DND-41 (cell line): ENCODE results near the gene PAPLN.

ENCODE experiments used
- ATAC-seq: fragments of 200-7000 bp; cut with Tn5 transposase; 3 replicates; pipeline ENCODE4 v1.9.1; 2021; ENCODE audit warnings: low read depth; ENCODE audit not compliant: insufficient read depth
- DNase-seq: peaks from one replicate; pipeline ENCODE4 v3.0.0-alpha.2; 2020
- H2AFZ ChIP-seq: 2 replicates; pipeline ENCODE4 v1.6.0; 2012; ENCODE audit warnings: low read depth, low read length
- H3K27ac ChIP-seq: 2 replicates; pipeline ENCODE4 v1.5.1; 2012; ENCODE audit warnings: low read length, inconsistent platforms
- H3K27me3 ChIP-seq: fragments of 200-600 bp; sonication (generic); 2 replicates; pipeline ENCODE4 v1.6.0; 2012; ENCODE audit warnings: low read length, mild to moderate bottlenecking, inconsistent platforms; ENCODE audit not compliant: insufficient read depth, poor library complexity
- H3K36me3 ChIP-seq: 2 replicates; pipeline ENCODE4 v1.5.1; 2012; ENCODE audit warnings: low read length, inconsistent platforms; ENCODE audit not compliant: insufficient read depth
- H3K4me1 ChIP-seq: 2 replicates; pipeline ENCODE4 v1.5.1; 2012; ENCODE audit warnings: mild to moderate bottlenecking, low read length; ENCODE audit not compliant: insufficient read depth
- H3K4me2 ChIP-seq: 2 replicates; pipeline ENCODE4 v1.6.0; 2012; ENCODE audit warnings: mild to moderate bottlenecking, moderate library complexity, low read length, inconsistent platforms; ENCODE audit not compliant: insufficient read depth
- H3K4me3 ChIP-seq, 2 experiments: fragments of 200-600 bp in 1 of 2; shearing (Covaris generic) in 1 of 2; 2 replicates each; pipeline ENCODE4 v1.5.1; 2012 to 2016; ENCODE audit warnings: inconsistent platforms in 2 of 2, low read length in 2 of 2, mild to moderate bottlenecking in 2 of 2, low read depth in 1 of 2, moderate library complexity in 1 of 2
- H3K79me2 ChIP-seq: 2 replicates; pipeline ENCODE4 v1.6.0; 2012; ENCODE audit warnings: low read length, inconsistent platforms; ENCODE audit not compliant: insufficient read depth
- H3K9ac ChIP-seq: 2 replicates; pipeline ENCODE4 v1.6.0; 2012; ENCODE audit warnings: low read depth, mild to moderate bottlenecking, inconsistent platforms, low read length, moderate library complexity
- H3K9me3 ChIP-seq: 2 replicates; pipeline ENCODE4 v1.5.1; 2012; ENCODE audit warnings: low read length, moderate library complexity, mild to moderate bottlenecking, inconsistent platforms; ENCODE audit not compliant: insufficient read depth, severe bottlenecking
- H4K20me1 ChIP-seq: 2 replicates; pipeline ENCODE4 v1.6.0; 2012; ENCODE audit warnings: low read length; ENCODE audit not compliant: insufficient read depth
- EZH2 ChIP-seq: IDR thresholded peaks from 3 replicates; pipeline ENCODE4 v1.6.1; 2012; ENCODE audit warnings: borderline replicate concordance, low read depth, mild to moderate bottlenecking, moderate library complexity, low read length, inconsistent platforms; ENCODE audit not compliant: severe bottlenecking
- TF ChIP-seq, protein P1 (sequence below): IDR thresholded peaks from 2 replicates; pipeline ENCODE4 v1.5.1; 2012; ENCODE audit warnings: borderline replicate concordance, low read length, moderate library complexity, mild to moderate bottlenecking; ENCODE audit not compliant: poor library complexity, severe bottlenecking; ENCODE audit errors: extremely low read depth

The PAPLN gene

DNA sequence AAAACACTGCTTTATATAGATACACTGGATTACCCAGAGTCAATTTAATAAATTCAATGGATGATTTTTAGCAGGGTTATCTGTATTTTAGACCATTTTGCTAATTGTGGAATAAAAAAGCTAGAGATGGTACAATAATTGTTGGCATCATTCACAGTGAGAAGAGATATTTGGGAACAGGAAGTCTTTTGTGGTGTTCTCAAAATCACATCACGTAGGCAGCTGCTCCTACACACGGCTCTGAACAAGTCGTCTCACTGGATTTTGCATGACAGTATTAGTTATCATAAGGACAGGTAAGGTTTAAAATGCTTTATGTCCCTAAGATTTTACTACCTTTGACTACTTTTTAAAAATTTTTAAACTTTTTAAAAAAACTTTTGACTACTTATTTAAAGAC, 52.0 kb downstream of the PAPLN start:
- no peaks in the 10 kb centered on the region for H3K79me2 ChIP-seq
- H3K9ac ChIP-seq: no peak overlapping the region
- TF ChIP-seq EZH2: no peak
- TF ChIP-seq, protein P1, sequence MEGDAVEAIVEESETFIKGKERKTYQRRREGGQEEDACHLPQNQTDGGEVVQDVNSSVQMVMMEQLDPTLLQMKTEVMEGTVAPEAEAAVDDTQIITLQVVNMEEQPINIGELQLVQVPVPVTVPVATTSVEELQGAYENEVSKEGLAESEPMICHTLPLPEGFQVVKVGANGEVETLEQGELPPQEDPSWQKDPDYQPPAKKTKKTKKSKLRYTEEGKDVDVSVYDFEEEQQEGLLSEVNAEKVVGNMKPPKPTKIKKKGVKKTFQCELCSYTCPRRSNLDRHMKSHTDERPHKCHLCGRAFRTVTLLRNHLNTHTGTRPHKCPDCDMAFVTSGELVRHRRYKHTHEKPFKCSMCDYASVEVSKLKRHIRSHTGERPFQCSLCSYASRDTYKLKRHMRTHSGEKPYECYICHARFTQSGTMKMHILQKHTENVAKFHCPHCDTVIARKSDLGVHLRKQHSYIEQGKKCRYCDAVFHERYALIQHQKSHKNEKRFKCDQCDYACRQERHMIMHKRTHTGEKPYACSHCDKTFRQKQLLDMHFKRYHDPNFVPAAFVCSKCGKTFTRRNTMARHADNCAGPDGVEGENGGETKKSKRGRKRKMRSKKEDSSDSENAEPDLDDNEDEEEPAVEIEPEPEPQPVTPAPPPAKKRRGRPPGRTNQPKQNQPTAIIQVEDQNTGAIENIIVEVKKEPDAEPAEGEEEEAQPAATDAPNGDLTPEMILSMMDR: no peak
- H2AFZ ChIP-seq: no peak overlapping the region
- H3K36me3 ChIP-seq: peaks cover 43% of the 10 kb centered on the region
- H4K20me1 ChIP-seq: no peaks in the 10 kb centered on the region
- no peak overlapping the region for H3K27ac ChIP-seq
- H3K27me3 ChIP-seq: no peaks in the 10 kb centered on the region
- DNase-seq (no peak), ATAC-seq (no peak)
- H3K4me2 ChIP-seq: no peak overlapping the region
- H3K9me3 ChIP-seq: no peaks in the 10 kb centered on the region
- no peaks in the 10 kb centered on the region for H3K4me1 ChIP-seq
- H3K4me3 ChIP-seq: no peak overlapping the region

GRCh38 chr14:73289729-73290128, 52.4 kb downstream of the PAPLN start:
- Histone ChIP-seq H3K4me1 (no peaks in the 10 kb centered on the region), H4K20me1 (no peaks in the 10 kb centered on the region), H3K9ac (no peak overlapping the region), H3K36me3 (peaks cover 43% of the 10 kb centered on the region), H3K4me3 (no peak overlapping the region), H2AFZ (no peak overlapping the region), H3K27ac (no peak overlapping the region), H3K9me3 (no peaks in the 10 kb centered on the region), H3K27me3 (no peaks in the 10 kb centered on the region), H3K79me2 (no peaks in the 10 kb centered on the region), H3K4me2 (no peak overlapping the region)
- DNase-seq (no peak), ATAC-seq (no peak)
- no peak for TF ChIP-seq EZH2
- TF ChIP-seq, protein P1: no peak

- H3K4me2 ChIP-seq: no peak overlapping the region
- TF ChIP-seq, protein P1: no peak
- no peak for TF ChIP-seq EZH2
- H3K4me1 ChIP-seq: no peaks in the 10 kb centered on the region
- H2AFZ ChIP-seq: no peak overlapping the region
- H3K79me2 ChIP-seq: no peaks in the 10 kb centered on the region
- H4K20me1 ChIP-seq: no peaks in the 10 kb centered on the region
- DNase-seq: no peak
- no peak overlapping the region for H3K27ac ChIP-seq
- peaks cover 38% of the 10 kb centered on the region for H3K36me3 ChIP-seq
- H3K4me3 ChIP-seq: no peak overlapping the region
- H3K27me3 ChIP-seq: no peaks in the 10 kb centered on the region
- no peaks in the 10 kb centered on the region for H3K9me3 ChIP-seq
- no peak for ATAC-seq
- H3K9ac ChIP-seq: no peak overlapping the region
Observed at GRCh38 chr14:73290279-73290678, 53.0 kb downstream of the PAPLN start.
